DND-41 (cell line): ENCODE measurements around the gene MICU1.

Source experiments
- EZH2 ChIP-seq: IDR thresholded peaks from 3 replicates; pipeline ENCODE4 v1.6.1; 2012; ENCODE audit warnings: borderline replicate concordance, low read depth, mild to moderate bottlenecking, moderate library complexity, low read length, inconsistent platforms; ENCODE audit not compliant: severe bottlenecking
- TF ChIP-seq, protein P1 (sequence below): IDR thresholded peaks from 2 replicates; pipeline ENCODE4 v1.5.1; 2012; ENCODE audit warnings: borderline replicate concordance, low read length, moderate library complexity, mild to moderate bottlenecking; ENCODE audit not compliant: poor library complexity, severe bottlenecking; ENCODE audit errors: extremely low read depth

DNA sequence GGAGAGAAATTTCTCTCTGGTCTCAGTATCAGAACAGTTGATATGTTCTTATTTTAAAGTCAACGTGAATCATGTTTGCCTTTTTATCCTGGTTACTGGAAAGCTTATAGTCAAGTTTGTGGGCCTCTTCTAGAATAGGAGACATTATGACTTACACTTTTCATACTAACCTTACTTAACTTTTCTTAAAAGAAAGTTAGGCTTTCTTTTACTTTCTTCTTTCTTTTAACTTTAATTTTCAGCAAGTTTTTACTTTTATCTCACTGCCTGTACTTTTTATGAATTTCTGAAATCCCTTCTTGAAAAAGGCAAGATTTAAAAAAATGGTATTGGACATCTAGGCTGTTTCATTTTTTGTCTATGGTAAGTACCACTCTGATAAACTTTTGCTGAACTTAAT is 195.9 kb downstream of the MICU1 start:
- TF ChIP-seq, protein P1, sequence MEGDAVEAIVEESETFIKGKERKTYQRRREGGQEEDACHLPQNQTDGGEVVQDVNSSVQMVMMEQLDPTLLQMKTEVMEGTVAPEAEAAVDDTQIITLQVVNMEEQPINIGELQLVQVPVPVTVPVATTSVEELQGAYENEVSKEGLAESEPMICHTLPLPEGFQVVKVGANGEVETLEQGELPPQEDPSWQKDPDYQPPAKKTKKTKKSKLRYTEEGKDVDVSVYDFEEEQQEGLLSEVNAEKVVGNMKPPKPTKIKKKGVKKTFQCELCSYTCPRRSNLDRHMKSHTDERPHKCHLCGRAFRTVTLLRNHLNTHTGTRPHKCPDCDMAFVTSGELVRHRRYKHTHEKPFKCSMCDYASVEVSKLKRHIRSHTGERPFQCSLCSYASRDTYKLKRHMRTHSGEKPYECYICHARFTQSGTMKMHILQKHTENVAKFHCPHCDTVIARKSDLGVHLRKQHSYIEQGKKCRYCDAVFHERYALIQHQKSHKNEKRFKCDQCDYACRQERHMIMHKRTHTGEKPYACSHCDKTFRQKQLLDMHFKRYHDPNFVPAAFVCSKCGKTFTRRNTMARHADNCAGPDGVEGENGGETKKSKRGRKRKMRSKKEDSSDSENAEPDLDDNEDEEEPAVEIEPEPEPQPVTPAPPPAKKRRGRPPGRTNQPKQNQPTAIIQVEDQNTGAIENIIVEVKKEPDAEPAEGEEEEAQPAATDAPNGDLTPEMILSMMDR: no peak
- no peak for TF ChIP-seq EZH2
